Progenitor cell of endocrine pancreas (in vitro differentiated cells): ENCODE measurements around the gene MAPKAPK2. TPM values are rescaled to one million over a fixed set of nuclear protein-coding genes. Genes with fewer than 3 reads are reported as not detected.

Experiments
- DNase-seq: peaks from one replicate; pipeline ENCODE4 v3.0.0; 2021; ENCODE audit warnings: low spot score; ENCODE audit not compliant: unreplicated experiment
- H3K27ac Mint-ChIP-seq: 2 replicates; pipeline ENCODE4 v1.8.0; 2021; ENCODE audit warnings: mild to moderate bottlenecking, moderate library complexity, mixed read lengths
- H3K27me3 Mint-ChIP-seq: 2 replicates; pipeline ENCODE4 v1.8.0; 2021; ENCODE audit warnings: mixed read lengths
- H3K36me3 Mint-ChIP-seq: 2 replicates; pipeline ENCODE4 v1.8.0; 2022; ENCODE audit warnings: mixed read lengths; ENCODE audit not compliant: insufficient read depth
- H3K4me1 Mint-ChIP-seq: 2 replicates; pipeline ENCODE4 v1.8.0; 2021; ENCODE audit warnings: low read depth, mixed read lengths
- H3K4me3 Mint-ChIP-seq: 2 replicates; pipeline ENCODE4 v1.8.0; 2021; ENCODE audit warnings: low read depth, mild to moderate bottlenecking, moderate library complexity, mixed read lengths
- H3K9me3 Mint-ChIP-seq: 2 replicates; pipeline ENCODE4 v1.8.0; 2021; ENCODE audit warnings: low read depth, mixed read lengths
- total RNA-seq: library from RNA; stranded (reverse); gene quantifications from 2 replicates; pipeline ENCODE4 v1.2.1, GENCODE V29; 2021
- TF ChIP-seq, protein P1 (sequence below): fragments of 200-600 bp; sonication (generic); IDR thresholded peaks from one replicate; pipeline ENCODE4 v1.5.0; 2021; ENCODE audit warnings: antibody characterized with exemption, mild to moderate bottlenecking; ENCODE audit not compliant: unreplicated experiment

Gene MAPKAPK2
- total RNA-seq, 1 donor from 2014 or later = 60.8 TPM

DNA sequence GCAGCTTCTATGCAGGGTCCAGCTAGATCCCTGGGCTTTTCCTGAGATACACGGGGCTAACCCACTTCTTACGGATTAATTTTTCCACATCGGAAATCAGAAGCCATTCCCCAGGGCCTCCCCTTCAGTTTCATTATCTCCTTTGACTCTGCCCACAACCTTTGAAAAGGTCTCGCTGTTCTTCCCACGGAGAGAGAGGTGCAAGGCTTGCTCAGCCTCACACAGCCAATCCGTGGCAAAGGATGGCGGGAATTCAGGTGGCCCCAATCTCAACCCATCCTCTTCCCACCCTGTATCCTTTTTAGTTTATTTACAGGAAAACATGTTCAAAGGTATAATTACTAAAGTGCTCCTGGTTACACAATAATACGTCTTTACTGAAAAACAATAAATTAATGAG lies 702 bp upstream of the MAPKAPK2 start:
- Mint-ChIP-seq H3K4me3 (peak overlapping the region; percentile 79), H3K4me1 (peaks cover 25% of the 10 kb centered on the region), H3K36me3 (no peaks in the 10 kb centered on the region), H3K9me3 (no peaks in the 10 kb centered on the region), H3K27me3 (peaks cover 46% of the 10 kb centered on the region), H3K27ac (no peak overlapping the region)
- DNase-seq = no peak
- TF ChIP-seq, protein P1, sequence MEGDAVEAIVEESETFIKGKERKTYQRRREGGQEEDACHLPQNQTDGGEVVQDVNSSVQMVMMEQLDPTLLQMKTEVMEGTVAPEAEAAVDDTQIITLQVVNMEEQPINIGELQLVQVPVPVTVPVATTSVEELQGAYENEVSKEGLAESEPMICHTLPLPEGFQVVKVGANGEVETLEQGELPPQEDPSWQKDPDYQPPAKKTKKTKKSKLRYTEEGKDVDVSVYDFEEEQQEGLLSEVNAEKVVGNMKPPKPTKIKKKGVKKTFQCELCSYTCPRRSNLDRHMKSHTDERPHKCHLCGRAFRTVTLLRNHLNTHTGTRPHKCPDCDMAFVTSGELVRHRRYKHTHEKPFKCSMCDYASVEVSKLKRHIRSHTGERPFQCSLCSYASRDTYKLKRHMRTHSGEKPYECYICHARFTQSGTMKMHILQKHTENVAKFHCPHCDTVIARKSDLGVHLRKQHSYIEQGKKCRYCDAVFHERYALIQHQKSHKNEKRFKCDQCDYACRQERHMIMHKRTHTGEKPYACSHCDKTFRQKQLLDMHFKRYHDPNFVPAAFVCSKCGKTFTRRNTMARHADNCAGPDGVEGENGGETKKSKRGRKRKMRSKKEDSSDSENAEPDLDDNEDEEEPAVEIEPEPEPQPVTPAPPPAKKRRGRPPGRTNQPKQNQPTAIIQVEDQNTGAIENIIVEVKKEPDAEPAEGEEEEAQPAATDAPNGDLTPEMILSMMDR = no peak

DNA sequence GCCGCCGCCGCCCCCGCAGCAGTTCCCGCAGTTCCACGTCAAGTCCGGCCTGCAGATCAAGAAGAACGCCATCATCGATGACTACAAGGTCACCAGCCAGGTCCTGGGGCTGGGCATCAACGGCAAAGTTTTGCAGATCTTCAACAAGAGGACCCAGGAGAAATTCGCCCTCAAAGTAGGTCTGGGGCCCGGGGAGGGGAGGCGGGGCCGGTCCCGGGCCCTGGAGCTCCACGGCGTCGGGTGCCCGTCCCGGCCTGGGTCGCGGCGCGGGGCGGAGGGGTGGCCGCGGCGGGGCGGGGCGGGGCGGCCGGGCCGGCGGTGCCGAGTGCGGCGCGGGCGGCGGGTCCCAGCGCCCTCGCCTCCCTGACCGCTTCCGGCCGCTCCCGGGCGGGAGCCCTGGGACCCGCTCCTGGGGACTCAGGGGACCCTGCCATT lies 646 bp downstream of the MAPKAPK2 start:
- peak overlapping the region; percentile 99 for H3K27ac Mint-ChIP-seq
- DNase-seq = peak; percentile 17
- peaks cover 35% of the 10 kb centered on the region for H3K27me3 Mint-ChIP-seq
- no peaks in the 10 kb centered on the region for H3K36me3 Mint-ChIP-seq
- H3K9me3 Mint-ChIP-seq = no peaks in the 10 kb centered on the region
- TF ChIP-seq, protein P1 = no peak
- H3K4me3 Mint-ChIP-seq = peak overlapping the region; percentile 94
- peaks cover 33% of the 10 kb centered on the region for H3K4me1 Mint-ChIP-seq

DNA sequence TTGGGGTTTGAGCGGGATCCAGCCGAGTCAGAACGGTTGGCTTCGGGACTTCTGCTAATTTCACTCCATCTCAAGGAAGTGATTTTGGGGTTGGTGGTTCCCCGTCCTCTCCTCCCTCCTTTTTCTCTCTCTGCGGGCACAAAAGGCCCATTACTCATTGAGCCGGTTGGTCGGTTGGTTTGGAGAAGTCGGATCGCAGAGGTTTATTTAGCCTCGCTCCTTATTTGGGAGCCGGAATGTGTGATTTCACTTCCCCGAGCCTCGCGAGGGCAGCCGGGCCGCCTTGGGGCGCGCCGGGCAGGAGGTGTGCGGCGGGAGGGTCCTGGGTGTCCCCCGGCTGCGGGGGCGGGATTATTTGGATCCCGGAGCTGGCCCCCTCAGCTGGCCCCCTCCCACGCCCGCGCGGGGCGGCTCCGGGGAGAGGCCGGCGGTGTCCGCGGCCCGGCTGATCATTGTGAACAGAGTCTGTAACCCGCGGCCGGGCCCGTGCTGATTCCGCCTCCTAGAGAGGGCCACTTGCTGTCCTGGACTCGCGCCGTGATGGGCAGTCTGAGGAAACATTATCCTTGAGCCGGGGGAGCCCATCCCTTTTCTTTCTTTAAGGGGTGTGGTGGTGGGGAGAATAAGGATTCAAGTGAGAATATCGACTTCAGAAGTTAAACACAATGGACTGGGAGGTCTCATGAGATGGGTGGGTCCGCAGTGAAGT lies 1.2 kb downstream of the MAPKAPK2 start:
- Mint-ChIP-seq H3K9me3 (no peaks in the 10 kb centered on the region), H3K4me3 (peak overlapping the region; percentile 94), H3K27me3 (peaks cover 34% of the 10 kb centered on the region), H3K27ac (peak overlapping the region; percentile 99), H3K4me1 (peaks cover 35% of the 10 kb centered on the region), H3K36me3 (no peaks in the 10 kb centered on the region)
- TF ChIP-seq, protein P1 = no peak
- DNase-seq = peak; percentile 41

DNA sequence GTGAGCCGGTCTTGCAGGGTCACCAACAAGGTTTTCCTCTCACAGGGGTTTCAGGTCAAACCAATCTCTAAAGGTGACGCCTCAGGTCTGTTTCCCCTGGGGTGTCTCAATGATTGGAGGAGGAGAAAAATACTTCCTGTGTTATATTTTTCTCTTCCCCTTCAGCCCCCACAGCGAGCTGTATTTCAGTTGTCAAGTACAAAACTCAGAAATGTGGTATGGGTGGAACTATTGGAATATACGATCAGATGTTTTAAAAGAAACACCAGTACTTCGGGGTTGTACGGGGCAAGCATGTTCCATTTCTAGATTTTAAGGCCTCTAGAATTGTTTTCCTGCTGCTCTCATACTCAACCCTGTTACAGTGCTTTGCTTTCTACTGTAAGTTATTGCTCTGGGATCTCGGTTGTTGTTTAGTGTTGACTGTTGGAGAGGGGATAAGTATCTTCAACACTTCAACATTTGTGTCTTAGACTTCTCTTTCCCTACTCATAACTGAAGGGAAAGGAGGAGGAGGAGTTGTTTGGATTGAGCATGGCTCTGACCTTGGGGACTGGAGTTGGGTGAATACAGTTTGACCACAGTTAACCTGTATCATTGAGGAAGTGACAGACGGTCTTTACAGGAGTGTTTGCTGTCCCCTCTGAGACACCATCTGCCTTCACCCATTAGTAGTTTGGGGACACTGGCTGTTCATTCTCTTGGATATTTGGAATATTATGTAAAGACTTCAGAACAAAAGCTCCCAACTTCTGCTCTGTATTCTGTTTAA lies 2.0 kb downstream of the MAPKAPK2 start:
- H3K27ac Mint-ChIP-seq = peak overlapping the region; percentile 96
- H3K9me3 Mint-ChIP-seq = no peaks in the 10 kb centered on the region
- TF ChIP-seq, protein P1 = no peak
- peaks cover 27% of the 10 kb centered on the region for H3K27me3 Mint-ChIP-seq
- peak overlapping the region; percentile 94 for H3K4me3 Mint-ChIP-seq
- peaks cover 40% of the 10 kb centered on the region for H3K4me1 Mint-ChIP-seq
- no peaks in the 10 kb centered on the region for H3K36me3 Mint-ChIP-seq
- no peak for DNase-seq

DNA sequence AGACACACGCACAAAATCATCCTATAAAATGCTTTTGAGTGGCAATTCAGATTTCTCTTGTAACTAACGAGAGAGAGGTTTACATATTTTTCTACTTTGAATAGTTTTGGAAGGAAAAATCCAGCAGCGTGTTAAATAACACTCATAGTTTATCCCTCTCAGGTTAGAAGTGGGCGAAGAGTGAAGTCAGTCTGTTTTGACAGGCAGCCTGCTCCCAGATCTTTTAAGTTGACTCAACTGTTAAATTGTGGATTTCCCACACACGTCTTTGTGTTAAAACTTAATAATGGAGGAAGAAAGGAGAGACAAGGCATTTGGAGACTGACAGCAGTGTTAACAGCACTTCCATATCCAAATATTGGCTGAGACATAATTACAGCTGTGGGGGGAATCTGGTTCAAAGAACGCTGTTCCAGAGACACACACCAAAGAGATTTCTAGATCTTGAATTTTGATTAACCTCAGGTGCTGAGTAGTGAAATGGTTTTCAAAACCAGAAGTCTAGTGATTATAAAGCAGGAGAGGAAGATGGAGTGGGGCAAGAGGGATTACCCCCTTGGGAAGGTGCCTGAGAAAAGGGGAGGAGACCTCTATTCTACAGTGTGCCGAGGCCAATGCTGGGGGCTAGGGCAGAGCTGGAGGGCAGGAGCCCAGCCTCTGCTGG lies 2.7 kb downstream of the MAPKAPK2 start:
- Mint-ChIP-seq H3K27ac (peak overlapping the region; percentile 96), H3K4me3 (peak overlapping the region; percentile 94), H3K9me3 (no peaks in the 10 kb centered on the region), H3K27me3 (peaks cover 22% of the 10 kb centered on the region), H3K4me1 (peaks cover 47% of the 10 kb centered on the region), H3K36me3 (no peaks in the 10 kb centered on the region)
- TF ChIP-seq, protein P1 = no peak
- DNase-seq = no peak
